HG03097 (cell line): ENCODE measurements around the gene ABHD14A.

ENCODE experiments used
- ATAC-seq: cut with Tn5 transposase; IDR thresholded peaks from one replicate; pipeline ENCODE4 v1.9.1; 2021; ENCODE audit not compliant: unreplicated experiment, low FRiP score

ABHD14A gene

DNA sequence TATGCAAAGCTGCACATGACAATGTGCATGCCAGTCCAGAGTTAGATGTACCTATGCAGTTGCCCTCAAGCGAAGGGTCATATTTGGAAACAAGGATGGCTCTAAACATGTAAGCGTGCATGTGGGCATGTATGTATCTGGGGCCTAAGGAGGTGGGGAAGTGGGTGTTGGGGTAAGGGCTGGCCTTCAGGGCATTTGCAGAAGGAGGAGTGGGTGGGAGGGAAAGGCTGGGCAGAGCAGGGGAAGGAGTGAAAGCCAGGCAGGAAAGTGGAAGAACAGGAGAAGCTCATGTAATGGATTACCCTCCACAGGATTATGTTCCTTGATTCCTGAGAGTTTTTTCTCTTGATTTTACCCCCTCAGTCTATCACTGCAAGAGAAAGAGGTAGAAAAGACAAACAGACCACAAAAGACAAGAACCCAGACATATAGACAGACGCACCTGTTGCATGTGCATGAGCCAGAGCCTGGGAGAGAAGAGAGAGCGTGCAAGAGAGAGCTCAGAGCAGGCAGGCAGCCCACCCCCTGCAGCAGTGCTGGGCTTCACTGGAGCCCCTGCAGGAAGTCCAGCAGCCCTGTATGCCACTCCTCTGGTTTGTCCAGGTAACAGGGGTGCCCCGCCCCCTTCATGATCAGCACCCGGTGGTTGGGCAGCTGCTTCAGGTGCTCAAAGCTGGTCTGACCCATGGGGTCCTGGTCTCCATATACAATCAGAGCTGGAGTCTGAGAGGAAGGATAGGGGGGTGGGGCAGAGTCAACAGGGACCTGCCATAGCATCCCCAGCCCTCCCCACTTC is 5.8 kb upstream of the ABHD14A start:
- ATAC-seq = no peak

DNA sequence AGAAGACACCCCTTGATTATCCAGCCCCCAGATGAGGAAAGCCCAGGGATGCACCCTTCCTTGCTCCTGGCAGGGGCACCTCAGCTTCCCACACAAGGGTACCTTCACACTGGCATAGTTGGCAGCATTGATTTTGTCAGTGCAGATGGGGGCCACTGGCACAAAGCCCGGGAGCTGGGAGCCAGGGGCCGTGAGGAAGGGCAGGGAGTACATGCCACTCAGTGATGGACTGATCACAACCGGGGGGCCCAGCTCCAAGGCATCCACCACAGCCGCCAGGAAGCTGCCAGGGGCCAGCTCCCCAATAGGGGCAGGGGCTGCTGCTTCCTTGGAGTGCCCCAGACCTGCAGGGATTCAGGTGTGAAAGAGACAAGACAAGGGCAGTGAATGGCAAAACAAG is 5.0 kb upstream of the ABHD14A start:
- ATAC-seq = no peak

DNA sequence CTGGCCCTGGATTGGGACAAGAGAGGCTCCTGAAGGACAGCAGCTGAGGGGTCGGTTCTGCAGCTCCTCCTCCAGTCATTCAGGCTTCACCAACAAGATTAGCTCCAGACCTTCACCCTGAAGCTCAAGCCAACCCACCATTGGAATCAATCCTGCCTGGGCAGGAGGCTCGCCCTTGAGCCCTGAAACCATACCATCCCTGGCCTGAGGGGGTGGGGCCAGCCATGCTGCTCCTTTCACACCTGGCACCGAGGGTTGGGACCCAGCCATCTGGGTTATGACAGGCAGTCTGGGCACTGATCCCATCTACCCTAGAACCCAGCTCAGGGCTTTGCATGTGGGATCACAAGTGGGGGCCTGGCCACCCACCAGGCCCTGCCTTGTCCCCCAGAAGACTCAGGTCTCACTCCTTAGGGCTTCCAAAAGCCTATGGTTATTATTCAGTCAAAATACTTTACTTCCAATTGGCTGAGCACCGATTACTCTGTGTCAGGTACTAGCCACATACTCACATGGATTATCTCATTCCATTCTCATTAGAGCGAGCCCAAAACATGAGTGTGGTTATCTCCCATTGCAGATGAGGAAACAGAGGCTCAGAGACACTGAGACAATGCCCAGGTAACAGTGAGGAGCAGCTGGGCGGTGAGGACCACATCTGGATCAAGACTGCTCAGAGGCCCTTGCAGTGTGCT is 4.1 kb upstream of the ABHD14A start:
- no peak for ATAC-seq

DNA sequence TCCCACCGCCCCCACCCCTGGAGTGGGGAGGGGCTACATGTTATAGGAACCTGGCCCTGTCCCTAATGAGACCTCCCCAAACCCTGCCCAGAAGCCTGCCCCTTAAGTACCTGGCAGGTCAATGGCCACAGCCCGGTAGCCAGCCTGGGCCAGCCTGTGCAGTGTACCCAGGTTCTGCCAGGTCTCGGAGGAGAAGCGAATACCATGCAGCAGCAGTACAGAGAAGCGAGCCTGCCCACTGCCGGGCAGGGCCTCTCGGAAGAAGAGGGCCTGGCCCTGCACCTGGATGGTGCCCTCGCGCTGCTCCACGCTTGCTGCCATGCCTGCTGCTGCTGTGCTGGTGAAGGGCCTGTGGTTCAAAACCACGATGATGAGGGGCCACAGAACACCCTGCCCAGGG is 3.5 kb upstream of the ABHD14A start:
- no peak for ATAC-seq

DNA sequence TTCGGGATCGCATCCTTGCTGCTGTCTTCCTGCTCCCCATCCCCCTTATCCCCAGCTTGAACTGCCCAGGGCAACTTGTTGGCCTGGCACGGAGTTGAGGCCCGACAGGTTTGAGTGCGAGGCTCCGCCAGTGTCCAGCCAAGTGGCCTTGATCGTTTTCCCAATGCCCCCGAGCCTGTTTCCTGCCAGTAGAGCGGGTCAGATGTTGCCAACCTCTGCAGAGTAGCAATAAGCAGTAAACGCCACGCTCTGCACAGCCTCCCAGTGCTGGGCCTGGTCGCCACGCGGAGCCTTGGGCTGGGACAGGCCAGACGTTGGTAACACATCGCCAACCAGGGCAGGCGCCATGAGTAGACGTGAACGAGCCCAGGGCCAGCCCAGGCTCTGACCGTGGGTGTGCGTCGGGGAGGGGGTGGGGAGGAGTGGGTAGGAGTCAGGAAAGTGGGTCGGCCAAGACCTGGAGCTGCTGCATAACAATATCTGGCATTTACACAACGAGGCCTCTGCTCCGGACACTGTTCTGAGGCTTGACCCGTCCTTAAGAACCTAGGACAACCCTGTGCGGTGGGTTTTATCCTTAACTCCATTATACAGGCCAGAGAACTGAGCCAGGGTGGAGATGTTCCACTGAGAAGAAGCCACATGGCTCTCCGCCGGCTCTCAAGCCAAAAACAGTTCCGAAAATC is 444 bp upstream of the ABHD14A start:
- peak; percentile 14 for ATAC-seq

DNA sequence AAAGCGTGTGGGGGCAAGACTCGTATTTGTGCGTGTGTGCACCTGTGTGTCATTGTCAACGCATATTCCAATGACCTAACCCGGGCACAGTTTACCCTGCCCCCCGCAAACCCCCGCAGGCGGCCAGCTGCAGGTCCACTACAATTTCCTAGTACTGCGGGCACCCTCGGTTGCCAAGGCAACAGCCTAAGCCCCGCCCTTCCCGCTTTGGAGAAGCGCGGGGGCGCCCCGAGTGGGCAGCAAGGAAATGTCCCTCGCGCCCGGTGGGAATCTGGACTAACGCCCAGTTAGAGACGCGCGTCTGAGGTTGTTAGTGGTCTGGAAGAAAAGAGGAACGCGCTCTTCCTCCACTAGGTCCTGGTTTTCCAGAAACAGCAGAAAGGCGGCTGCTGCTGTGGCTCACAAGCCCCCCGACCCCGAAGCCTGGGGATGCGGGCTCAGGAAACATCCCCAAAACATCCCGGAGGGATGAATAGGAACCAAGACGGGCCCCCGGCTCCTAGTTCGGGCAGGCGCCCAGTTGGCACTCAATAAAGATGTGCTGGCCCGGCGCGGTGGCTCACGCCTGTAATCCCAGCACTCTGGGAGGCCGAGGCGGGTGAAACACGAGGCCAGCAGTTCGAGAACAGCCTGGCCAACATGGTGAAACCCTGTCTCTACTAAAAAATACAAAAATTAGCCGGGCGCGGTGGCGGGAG is 1.1 kb downstream of the ABHD14A start:
- no peak for ATAC-seq

DNA sequence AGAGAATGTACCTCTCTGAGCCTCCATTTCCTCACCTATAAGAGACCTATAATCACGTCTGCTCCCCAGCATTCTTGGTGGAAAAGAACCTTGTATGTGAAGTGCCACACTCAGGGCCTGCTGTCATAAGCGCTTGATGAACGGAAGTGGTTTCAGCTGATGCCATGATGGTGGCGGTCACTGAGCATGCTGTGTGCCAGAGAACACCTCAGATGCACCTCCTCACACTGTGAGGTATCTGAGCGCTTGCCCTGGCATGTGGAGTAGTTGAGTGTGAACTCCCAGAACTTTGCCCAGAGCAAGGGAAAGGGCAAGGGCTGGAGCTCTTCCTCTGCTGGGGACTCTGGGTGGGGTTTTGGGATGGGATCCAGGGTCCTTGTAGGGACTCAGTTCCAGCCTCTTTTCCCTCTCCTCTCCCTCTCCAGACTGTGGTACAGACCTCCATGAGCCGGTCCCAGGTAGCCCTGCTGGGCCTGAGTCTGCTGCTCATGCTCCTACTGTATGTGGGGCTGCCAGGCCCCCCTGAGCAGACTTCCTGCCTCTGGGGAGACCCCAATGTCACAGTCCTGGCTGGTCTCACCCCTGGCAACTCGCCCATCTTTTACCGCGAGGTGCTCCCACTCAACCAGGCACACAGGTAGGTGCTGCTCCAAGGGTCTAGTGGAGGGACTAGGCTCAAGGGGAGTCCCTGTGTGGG is 2.7 kb downstream of the ABHD14A start:
- ATAC-seq = no peak

DNA sequence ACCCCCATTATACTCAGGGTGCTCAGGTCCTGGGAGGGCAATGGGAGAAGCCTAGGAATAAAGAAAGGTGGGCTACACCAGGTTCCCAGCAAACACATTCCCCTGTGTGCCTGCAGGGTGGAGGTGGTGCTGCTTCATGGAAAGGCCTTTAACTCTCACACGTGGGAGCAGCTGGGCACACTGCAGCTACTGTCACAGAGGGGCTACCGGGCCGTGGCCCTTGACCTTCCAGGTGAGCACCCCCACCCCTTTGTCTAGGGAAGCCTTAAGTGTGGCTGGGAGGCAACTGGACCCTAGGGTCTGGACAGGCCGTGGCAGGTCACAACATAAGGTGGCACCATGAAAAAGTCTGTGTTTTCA is 3.3 kb downstream of the ABHD14A start:
- no peak for ATAC-seq

DNA sequence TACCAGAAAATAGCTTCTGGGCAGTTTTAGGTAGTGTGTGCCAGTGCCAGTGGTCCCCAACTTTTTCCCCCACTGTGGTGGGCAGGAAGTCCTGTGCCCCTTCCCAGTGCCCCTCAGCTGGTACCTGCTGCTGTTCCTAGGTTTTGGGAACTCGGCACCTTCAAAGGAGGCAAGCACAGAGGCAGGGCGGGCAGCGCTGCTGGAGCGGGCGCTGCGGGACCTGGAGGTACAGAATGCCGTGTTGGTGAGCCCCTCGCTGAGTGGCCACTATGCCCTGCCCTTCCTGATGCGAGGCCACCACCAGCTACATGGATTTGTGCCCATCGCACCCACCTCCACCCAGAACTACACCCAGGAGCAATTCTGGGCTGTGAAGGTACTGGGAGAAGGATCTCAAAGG is 5.4 kb downstream of the ABHD14A start:
- no peak for ATAC-seq

DNA sequence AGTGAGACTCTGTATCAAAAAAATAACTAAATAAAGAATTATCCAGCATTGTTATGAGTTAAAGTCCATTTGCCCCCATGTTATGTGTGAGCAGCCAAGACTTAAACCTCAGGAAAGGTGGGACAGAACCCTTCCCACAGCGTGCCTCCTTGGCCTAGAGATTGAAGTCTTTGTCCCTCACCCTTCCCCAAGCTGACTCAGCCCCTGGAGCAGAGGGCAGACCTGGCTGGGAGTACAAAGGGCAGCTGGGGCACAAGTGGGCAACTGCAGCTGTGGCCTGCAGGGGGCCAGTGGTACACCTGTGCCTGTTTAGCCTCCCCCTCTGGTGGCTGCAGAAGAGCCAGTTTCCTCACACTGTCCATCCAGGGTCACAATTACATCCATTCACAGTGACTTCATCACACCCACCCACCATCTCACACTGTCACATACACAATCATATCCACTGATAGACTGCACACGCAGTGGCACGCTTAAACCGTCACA is 7.5 kb downstream of the ABHD14A start:
- ATAC-seq = peak; percentile 35

DNA sequence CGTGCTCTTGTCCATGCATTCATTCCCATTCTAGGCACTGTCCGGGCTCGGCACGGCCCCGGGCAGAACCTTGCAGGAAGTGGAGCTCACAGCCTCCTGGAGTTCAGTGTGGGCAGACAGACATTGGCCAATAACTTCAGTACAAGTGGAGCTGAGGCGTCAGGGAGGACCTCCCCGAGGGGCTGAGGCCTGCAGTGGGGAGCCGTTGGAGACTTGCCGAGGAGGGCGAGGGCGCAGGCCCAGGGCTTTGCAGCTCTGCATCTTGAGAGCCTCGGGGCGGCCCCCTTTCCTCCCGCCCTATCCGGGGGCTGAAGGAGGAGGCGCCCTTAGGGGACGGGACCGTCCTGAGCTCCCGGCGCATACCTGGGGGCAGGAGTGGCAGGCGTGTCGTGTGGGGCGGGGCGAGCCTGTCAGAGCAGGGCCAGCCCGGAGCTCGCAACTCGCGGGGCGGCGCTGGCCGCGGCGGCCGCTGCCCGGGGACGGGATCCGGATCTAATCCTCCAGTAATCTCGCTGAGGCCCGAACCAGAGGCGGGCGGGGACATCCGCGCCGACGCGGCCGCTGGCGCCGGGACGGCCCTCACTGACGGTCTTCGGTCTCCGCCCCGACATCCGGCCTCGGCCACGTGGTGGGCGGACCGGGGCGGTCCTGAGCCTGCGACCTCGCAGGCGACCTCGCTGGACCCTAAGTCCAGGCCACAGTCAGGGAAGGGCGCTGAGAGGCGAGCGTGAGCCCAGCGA is 8.1 kb downstream of the ABHD14A start, which contains the start of gene ACY1:
TSS of gene ACY1 (plus strand) at position 698 of the 740 bp plus-strand sequence. CDS start 530 bp downstream, outside the sequence.
- ATAC-seq = peak; percentile 75

DNA sequence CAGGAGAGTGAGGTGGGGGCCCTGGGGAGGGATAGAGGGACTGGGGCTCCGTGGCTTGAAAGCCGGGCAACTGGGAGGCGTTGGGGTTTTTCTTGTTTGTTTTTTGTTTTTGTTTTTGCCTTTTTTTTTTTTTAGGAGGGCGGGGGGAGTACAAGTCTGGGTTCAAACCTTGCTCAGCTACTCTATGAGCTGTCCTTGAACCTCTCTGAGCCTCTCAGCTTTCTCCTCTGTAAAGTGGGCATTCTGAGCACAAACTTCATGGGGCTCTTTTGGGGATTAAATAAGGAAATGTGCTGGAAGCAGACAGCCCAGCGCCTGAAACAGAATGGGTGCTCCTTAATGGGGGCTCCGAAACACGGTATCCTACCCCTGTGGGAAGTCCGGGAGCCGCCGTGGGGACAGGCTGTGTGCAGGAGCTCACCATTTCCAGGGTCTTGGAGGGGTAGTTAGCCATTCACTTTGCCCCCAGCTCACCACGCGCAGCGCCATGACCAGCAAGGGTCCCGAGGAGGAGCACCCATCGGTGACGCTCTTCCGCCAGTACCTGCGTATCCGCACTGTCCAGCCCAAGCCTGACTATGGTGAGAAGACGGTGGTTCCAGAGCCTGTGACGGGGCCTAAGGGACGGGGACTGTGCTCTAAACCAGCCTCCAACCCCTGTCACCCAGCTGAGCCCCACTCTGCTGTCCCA is 8.9 kb downstream of the ABHD14A start:
- ATAC-seq = no peak

DNA sequence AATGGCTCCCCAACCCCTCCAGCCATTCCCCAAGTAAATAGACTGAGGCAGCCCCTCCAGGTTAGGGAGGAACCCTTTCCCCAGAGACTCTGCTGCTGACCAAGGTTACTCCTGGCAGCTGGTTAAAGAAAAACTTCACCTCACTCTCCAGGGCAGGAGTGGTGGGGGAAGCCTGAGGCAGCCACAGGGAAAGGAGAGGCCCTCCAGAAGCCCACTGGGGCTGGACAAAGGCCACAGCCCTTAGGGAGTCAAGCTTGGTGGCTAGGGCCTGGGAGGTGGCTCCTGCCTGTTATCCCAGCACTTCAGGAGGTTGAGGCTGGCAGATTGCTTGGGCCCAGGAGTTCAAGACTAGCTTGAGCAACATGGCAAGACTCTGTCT is 9.4 kb downstream of the ABHD14A start:
- no peak for ATAC-seq

DNA sequence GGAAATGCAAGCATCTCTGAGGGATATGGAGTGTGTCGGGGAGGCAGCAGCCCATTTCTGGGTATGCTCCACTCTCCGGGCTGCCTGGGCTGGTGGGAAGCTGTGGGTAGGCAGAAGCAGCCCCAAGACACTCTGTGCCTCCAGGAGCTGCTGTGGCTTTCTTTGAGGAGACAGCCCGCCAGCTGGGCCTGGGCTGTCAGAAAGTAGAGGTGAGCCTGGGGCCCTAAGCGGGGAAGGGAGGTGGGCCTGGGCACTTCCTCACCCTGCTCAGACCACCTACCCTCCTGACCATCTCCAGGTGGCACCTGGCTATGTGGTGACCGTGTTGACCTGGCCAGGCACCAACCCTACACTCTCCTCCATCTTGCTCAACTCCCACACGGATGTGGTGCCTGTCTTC is 10.2 kb downstream of the ABHD14A start:
- no peak for ATAC-seq

DNA sequence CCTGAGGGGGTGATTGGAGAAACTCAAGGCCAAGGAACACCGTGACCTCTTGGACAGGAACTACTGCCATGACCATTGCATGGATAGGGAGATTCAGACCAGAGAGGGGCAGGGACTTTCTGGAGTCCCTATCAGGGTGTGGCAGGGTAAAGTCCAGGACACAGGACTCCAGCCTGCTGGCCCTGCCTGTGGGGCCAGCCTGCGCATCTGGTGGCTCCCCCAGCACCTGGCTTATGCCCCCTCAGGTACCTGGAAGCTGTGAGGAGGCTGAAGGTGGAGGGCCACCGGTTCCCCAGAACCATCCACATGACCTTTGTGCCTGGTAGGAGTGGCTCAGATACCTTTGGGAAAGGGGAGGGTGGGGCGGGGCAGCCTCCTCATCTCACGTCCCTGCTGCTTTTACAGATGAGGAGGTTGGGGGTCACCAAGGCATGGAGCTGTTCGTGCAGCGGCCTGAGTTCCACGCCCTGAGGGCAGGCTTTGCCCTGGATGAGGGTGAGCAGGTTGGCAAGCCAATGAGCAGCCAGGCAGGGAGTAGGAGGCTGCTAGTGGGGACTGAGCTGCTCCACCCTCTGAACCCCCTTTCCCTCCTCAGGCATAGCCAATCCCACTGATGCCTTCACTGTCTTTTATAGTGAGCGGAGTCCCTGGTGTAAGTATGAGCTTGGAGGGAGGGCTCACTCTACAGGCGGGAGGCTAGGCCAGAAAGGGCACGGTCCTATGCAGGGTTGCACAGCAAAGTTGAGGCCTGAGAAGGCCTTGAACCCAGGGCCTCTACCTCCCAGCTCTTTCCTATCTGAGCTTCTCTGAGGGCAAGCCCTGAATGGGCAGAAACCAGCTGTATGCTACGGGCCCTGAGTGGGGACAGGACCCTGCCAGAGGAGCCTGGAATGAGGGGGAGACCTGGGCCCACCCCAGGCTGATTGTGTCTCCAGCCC is 11.4 kb downstream of the ABHD14A start:
- no peak for ATAC-seq

DNA sequence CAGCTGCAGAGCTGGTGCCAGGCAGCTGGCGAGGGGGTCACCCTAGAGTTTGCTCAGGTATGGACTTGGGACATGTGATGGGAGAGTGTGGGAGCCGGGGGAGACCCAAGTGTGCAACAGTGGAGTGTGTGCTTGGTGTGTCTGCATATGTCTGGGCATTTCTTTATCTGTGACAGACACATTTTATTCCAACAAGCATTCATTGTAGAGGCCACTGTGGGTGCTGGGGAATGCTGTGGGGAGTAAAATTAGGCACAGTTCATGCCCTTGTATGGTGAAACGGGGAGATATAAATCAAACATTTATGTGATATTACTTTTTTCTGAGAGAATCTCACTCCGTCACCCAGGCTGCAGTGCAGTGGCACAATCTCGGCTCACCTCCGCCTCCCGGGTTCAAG is 12.7 kb downstream of the ABHD14A start:
- no peak for ATAC-seq

DNA sequence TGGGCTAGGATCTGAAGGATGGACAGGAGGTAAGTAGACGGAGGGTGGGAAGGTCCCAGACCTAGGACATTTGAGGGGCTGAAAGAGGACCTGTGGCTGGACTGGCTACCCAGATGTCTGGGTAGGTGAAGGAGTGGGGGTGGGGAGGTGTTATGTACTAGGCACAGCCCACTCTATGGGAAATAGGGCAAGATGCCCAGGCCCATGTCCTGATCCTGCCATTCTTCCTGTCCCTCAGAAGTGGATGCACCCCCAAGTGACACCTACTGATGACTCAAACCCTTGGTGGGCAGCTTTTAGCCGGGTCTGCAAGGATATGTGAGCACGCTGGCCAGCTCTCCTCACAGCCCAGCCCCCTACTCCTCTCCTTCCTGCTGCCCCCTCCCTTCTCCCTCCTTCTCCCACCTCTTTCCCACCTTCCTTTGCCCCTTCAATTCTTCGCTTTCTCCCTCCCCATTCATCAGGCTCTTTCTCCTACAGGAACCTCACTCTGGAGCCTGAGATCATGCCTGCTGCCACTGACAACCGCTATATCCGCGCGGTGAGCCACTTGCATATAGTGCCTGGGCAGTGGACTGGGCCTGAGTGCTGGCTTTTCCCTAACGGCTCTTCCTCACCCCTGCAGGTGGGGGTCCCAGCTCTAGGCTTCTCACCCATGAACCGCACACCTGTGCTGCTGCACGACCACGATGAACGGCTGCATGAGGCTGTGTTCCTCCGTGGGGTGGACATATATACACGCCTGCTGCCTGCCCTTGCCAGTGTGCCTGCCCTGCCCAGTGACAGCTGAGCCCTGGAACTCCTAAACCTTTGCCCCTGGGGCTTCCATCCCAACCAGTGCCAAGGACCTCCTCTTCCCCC is 13.7 kb downstream of the ABHD14A start:
- no peak for ATAC-seq
